Measurements from ENCODE around the gene SECISBP2L.
"Not testable (repeated sequence)": the region's sequence is repeated elsewhere in the genome, so short reads cannot be mapped to it uniquely, and the experiment has no call there.

SECISBP2L gene

GRCh38 chr15:49046220-49047102 is at the start of gene SECISBP2L:
Gene SECISBP2L, minus strand, starts transcription at chr15:49046446. Its CDS starts 147 bp downstream, at chr15:49046299.
- DNase-seq: peak; percentile 89

GRCh38 chr15:49094923-49095322 is 48.7 kb upstream of the SECISBP2L start:
- DNase-seq: no peak

GRCh38 chr15:49093252-49094105 is 47.2 kb upstream of the SECISBP2L start:
- no peak for DNase-seq

GRCh38 chr15:49088996-49089395 is 42.8 kb upstream of the SECISBP2L start:
- no peak for DNase-seq

- DNase-seq: no peak
Measured at GRCh38 chr15:49085696-49086459, 39.6 kb upstream of the SECISBP2L start.

GRCh38 chr15:49084285-49084570 is 38.0 kb upstream of the SECISBP2L start:
- no peak for DNase-seq

- no peak for DNase-seq
Measured at GRCh38 chr15:49083401-49084284, 37.4 kb upstream of the SECISBP2L start.

GRCh38 chr15:49082960-49083359 is 36.7 kb upstream of the SECISBP2L start:
- DNase-seq: no peak

- DNase-seq: no peak
Measured at GRCh38 chr15:49079340-49080039, 33.2 kb upstream of the SECISBP2L start.

GRCh38 chr15:49075881-49076280 is 29.6 kb upstream of the SECISBP2L start:
- DNase-seq: no peak

GRCh38 chr15:49074589-49075287 is 28.5 kb upstream of the SECISBP2L start:
- not testable (repeated sequence) for DNase-seq

GRCh38 chr15:49066372-49066771 is 20.1 kb upstream of the SECISBP2L start:
- DNase-seq: no peak

- DNase-seq: no peak
Measured at GRCh38 chr15:49064884-49065283, 18.6 kb upstream of the SECISBP2L start.

- DNase-seq: no peak
Measured at GRCh38 chr15:49064281-49064653, 18.0 kb upstream of the SECISBP2L start.

GRCh38 chr15:49063402-49064280 is 17.4 kb upstream of the SECISBP2L start:
- DNase-seq: no peak

- DNase-seq: no peak
Measured at GRCh38 chr15:49062900-49063299, 16.7 kb upstream of the SECISBP2L start.

GRCh38 chr15:49060710-49061495 is 14.7 kb upstream of the SECISBP2L start:
- no peak for DNase-seq

GRCh38 chr15:49059491-49059890 is 13.2 kb upstream of the SECISBP2L start:
- no peak for DNase-seq

- DNase-seq: no peak
Measured at GRCh38 chr15:49058559-49058958, 12.3 kb upstream of the SECISBP2L start.
